HepG2 (cell line): ENCODE results near the gene CRYBA1. TPM values are rescaled to one million over a fixed set of nuclear protein-coding genes. Genes with fewer than 3 reads are reported as not detected.

Experiments used
- ATAC-seq: fragments of 200-7000 bp; cut with Tn5 transposase; 3 replicates; pipeline ENCODE4 v1.9.1; 2020; ENCODE audit warnings: mild to moderate bottlenecking, moderate library complexity
- BruUV-seq: library from RNA; stranded (reverse); fragments of 400-500 nt; replicated peaks from 2 replicates; lab custom pipeline; 2021; lab: Mats Ljungman, UMichigan
- CTCF ChIA-PET: fragments of 300-600 bp; formaldehyde crosslinking; extraction: SDS; loops from one replicate; lab custom pipeline; 2021; ENCODE audit warnings: low total read pairs, inconsistent platforms, low intra/inter-chr PET ratio; lab: Yijun Ruan, JAX
- POLR2A ChIA-PET: fragments of 350-600 bp; sonication (Branson Sonifier 250); formaldehyde crosslinking; loops from one replicate; lab custom pipeline; 2020; ENCODE audit warnings: antibody characterized with exemption, inconsistent platforms; lab: Yijun Ruan, JAX
- DNase-seq: peaks from one replicate; pipeline ENCODE4 v3.0.0-alpha.2; 2015; ENCODE audit warnings: low spot score
- FAIRE-seq: peaks from 3 replicates; lab custom pipeline; 2011; peaks lifted over from hg19 to GRCh38; lab: Jason Lieb, UNC
- H2AFZ ChIP-seq: one replicate; pipeline ENCODE4 v1.6.1; 2011; ENCODE audit warnings: low read length, inconsistent platforms
- H3K27ac ChIP-seq: fragments of 300-600 bp; 3 replicates; pipeline ENCODE4 v1.8.0; 2011; ENCODE audit warnings: mixed run types, mild to moderate bottlenecking, mixed read lengths, low read length, inconsistent platforms; ENCODE audit not compliant: insufficient read depth; ENCODE audit errors: extremely low read length
- H3K27me3 ChIP-seq, 2 experiments: fragments of 200-600 bp in 1 of 2; 2 replicates in 1 of 2; 3 replicates in 1 of 2; pipeline versions ENCODE4 v1.6.0 to v1.8.0; 2011; ENCODE audit warnings: low read length in 2 of 2, mild to moderate bottlenecking in 2 of 2, moderate library complexity in 2 of 2, inconsistent platforms in 1 of 2; ENCODE audit not compliant: insufficient read depth in 2 of 2, control insufficient read depth in 1 of 2
- H3K36me3 ChIP-seq, 2 experiments: fragments of 200-600 bp in 1 of 2; replicated peaks in 1 of 2; 2 replicates in 1 of 2; 3 replicates in 1 of 2; pipeline versions ENCODE4 v1.5.1 to v1.8.0; 2011; ENCODE audit warnings: low read length in 2 of 2, inconsistent platforms in 1 of 2; ENCODE audit not compliant: insufficient read depth in 2 of 2, control insufficient read depth in 1 of 2
- H3K4me1 ChIP-seq: 2 replicates; pipeline ENCODE4 v1.5.1; 2012; ENCODE audit warnings: low read length, inconsistent platforms; ENCODE audit not compliant: insufficient read depth
- H3K4me2 ChIP-seq: 2 replicates; pipeline ENCODE4 v1.6.0; 2011; ENCODE audit warnings: low read depth, low read length, inconsistent platforms
- H3K4me3 ChIP-seq, 3 experiments: fragments of 200-600 bp in 1 of 3; sonication (generic), shearing (Covaris generic) in 1 of 3; replicated peaks in 1 of 3; 2 replicates each; pipeline ENCODE4 v1.5.1; 2011 to 2016; ENCODE audit warnings: low read length in 3 of 3, inconsistent platforms in 2 of 3, low read depth in 2 of 3, mild to moderate bottlenecking in 2 of 3, control low read depth in 1 of 3, mixed read lengths in 1 of 3; ENCODE audit not compliant: insufficient read depth in 1 of 3
- H3K79me2 ChIP-seq: one replicate; pipeline ENCODE4 v1.6.1; 2011; ENCODE audit warnings: low read length, inconsistent platforms; ENCODE audit not compliant: insufficient read depth
- H3K9ac ChIP-seq: 2 replicates; pipeline ENCODE4 v1.6.0; 2011; ENCODE audit warnings: mild to moderate bottlenecking, low read depth, low read length, inconsistent platforms; ENCODE audit not compliant: insufficient read depth
- H3K9me3 ChIP-seq: 2 replicates; pipeline ENCODE4 v1.5.1; 2012; ENCODE audit warnings: mild to moderate bottlenecking, low read length
- H4K20me1 ChIP-seq: 2 replicates; pipeline ENCODE4 v1.6.0; 2011; ENCODE audit warnings: inconsistent platforms, mild to moderate bottlenecking, low read length, moderate library complexity; ENCODE audit not compliant: insufficient read depth
- CEBPB ChIP-seq: IDR thresholded peaks from 2 replicates; pipeline ENCODE4 v1.6.1; 2011; ENCODE audit warnings: low read depth, low read length, improper control_type of control experiment, borderline replicate concordance
- CTCF ChIP-seq: sonication (generic); formaldehyde crosslinking; IDR thresholded peaks from 2 replicates; pipeline ENCODE4 v1.5.0; 2020; ENCODE audit warnings: mild to moderate bottlenecking, missing genetic modification reagents, moderate library complexity
- DMAP1 ChIP-seq: IDR thresholded peaks from 2 replicates; pipeline ENCODE4 v1.6.1; 2016
- FOSL2 ChIP-seq: sonication (generic); formaldehyde crosslinking; IDR thresholded peaks from 2 replicates; pipeline ENCODE4 v1.4.0; 2020; ENCODE audit warnings: missing genetic modification reagents
- MXD3 ChIP-seq: IDR thresholded peaks from 2 replicates; pipeline ENCODE4 v1.6.1; 2016; ENCODE audit warnings: mild to moderate bottlenecking, missing biosample characterization, missing genetic modification reagents
- RXRB ChIP-seq: IDR thresholded peaks from 2 replicates; pipeline ENCODE4 v1.6.1; 2016; ENCODE audit warnings: borderline replicate concordance, missing genetic modification reagents, missing compliant biosample characterization
- SMARCE1 ChIP-seq: fragments of 450-650 bp; IDR thresholded peaks from 2 replicates; pipeline ENCODE4 v1.6.1; 2017; ENCODE audit warnings: borderline replicate concordance
- SNRNP70 ChIP-seq: fragments of 200-400 bp; formaldehyde crosslinking; IDR thresholded peaks from 2 replicates; pipeline ENCODE4 v1.6.1; 2017; ENCODE audit warnings: mild to moderate bottlenecking, low read depth, low read length, moderate library complexity
- STAG1 ChIP-seq: sonication (generic); formaldehyde crosslinking; IDR thresholded peaks from 2 replicates; pipeline ENCODE4 v1.4.0; 2020; ENCODE audit warnings: missing genetic modification reagents
- ZNF12 ChIP-seq: sonication (generic); formaldehyde crosslinking; IDR thresholded peaks from 2 replicates; pipeline ENCODE4 v1.5.0; 2020; ENCODE audit warnings: missing genetic modification reagents
- ZNF687 ChIP-seq: sonication (generic); formaldehyde crosslinking; IDR thresholded peaks from 2 replicates; pipeline ENCODE4 v1.5.1; 2020; ENCODE audit warnings: mild to moderate bottlenecking, missing genetic modification reagents, moderate library complexity
- ZNF772 ChIP-seq: sonication (generic); formaldehyde crosslinking; IDR thresholded peaks from 2 replicates; pipeline ENCODE4 v1.5.0; 2020; ENCODE audit warnings: mild to moderate bottlenecking, missing genetic modification reagents
- WGBS: methylation state at CpG from one replicate; pipeline ENCODE4 v1.1.6; 2017; ENCODE audit warnings: low lambda C conversion rate; 5-methylcytosine and 5-hydroxymethylcytosine counted together
- in situ Hi-C: cut with HindIII; loops from 2 replicates; pipeline ENCODE4 v1.10.0; 2017; ENCODE audit warnings: low pct_unique_long_range_greater_than_20kb; ENCODE audit not compliant: extremely low pct_ligation_motif_present
- intact Hi-C: fragments of 100-400 bp; cut with micrococcal nuclease; formaldehyde crosslinking; loops from one replicate; pipeline ENCODE4 v1.10.0; 2022; ENCODE audit not compliant: unreplicated experiment
- polyA plus RNA-seq, 8 experiments: library from polyadenylated mRNA; depleted of rRNA in 3 of 8; stranded (reverse) in 7 of 8; unstranded in 1 of 8; fragments of >200 nt; fragmentation: Illumina TruSeq in 4 of 8; extraction: Trizol in 4 of 8; gene quantifications; 2 replicates each; pipeline versions ENCODE4 v1.2.1 to v1.2.3, GENCODE V29; 2011 to 2016; ENCODE audit warnings: low read depth in 4 of 8, missing spikeins in 1 of 8, mixed read lengths in 1 of 8; ENCODE audit not compliant: insufficient read depth in 1 of 8
- total RNA-seq, 5 experiments: library from RNA; depleted of rRNA; stranded (reverse); fragments of >200 nt; fragmentation: Illumina TruSeq; extraction: Trizol; gene quantifications; 2 replicates each; pipeline ENCODE4 v1.2.3, GENCODE V29; 2016; ENCODE audit warnings: low read depth in 1 of 5
- TF ChIP-seq, protein P1 (sequence below): sonication (generic); formaldehyde crosslinking; IDR thresholded peaks from 2 replicates; pipeline ENCODE4 v1.5.1; 2020; ENCODE audit warnings: mild to moderate bottlenecking, moderate library complexity, missing genetic modification reagents

Gene CRYBA1
- total and polyA plus RNA-seq, 2 of the 13 experiments (the other 11 are each of a cell fraction or from before 2014, with no cell fraction given) = not detected

DNA sequence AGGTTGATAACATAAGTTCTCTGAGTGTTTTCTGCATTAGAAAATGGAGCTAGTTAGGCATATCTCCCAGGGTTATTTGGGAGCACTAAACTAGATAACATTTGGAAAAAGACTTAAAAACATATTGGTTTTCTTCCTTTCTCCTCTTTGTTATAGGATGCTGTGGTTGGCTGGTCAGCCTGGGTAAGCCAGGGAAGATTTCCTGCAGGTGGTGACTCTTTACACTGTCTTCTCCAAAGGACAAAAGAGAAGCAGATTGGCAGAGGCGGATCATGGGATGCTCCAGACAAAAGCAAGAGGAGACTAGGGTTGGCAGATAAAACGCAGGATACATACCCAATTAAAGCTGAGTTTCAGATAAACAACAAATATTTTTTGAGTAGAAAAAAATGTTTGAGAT, 6.2 kb upstream of the CRYBA1 start (continued):
- TF ChIP-seq STAG1 (no peak), ZNF772 (no peak)
- TF ChIP-seq, all 625 proteins: peak for 0

GRCh38 chr17:29240968-29241963, 5.4 kb upstream of the CRYBA1 start:
- BruUV-seq = no TSS peak
- POLR2A ChIA-PET = interaction anchor here (1.0 to 1.7 kb wide), 4 partner anchors 15 to 92 kb away, joined by 4 to 8 read pairs (median 5); partner anchors contain the start of gene NUFIP2
- TF ChIP-seq ZNF12 (CRISPR knock-in tag) (0 out of 2 replicates have a peak, but pooled peaks have one; percentile 14), FOSL2 (peak; percentile 93), SMARCE1 (no peak), CTCF (CRISPR knock-in tag) (peak; percentile 32; the same call in 1 of the 2 replicates), RXRB (CRISPR knock-in tag) (0 out of 2 replicates have a peak, but pooled peaks have one; percentile 36), ZNF687 (CRISPR knock-in tag) (peak; percentile 29), CEBPB (peak; percentile 51; the same call in 1 of the 2 replicates), DMAP1 (CRISPR knock-in tag) (no peak), SNRNP70 (no peak), MXD3 (CRISPR knock-in tag) (no peak)
- TF ChIP-seq, protein P1, sequence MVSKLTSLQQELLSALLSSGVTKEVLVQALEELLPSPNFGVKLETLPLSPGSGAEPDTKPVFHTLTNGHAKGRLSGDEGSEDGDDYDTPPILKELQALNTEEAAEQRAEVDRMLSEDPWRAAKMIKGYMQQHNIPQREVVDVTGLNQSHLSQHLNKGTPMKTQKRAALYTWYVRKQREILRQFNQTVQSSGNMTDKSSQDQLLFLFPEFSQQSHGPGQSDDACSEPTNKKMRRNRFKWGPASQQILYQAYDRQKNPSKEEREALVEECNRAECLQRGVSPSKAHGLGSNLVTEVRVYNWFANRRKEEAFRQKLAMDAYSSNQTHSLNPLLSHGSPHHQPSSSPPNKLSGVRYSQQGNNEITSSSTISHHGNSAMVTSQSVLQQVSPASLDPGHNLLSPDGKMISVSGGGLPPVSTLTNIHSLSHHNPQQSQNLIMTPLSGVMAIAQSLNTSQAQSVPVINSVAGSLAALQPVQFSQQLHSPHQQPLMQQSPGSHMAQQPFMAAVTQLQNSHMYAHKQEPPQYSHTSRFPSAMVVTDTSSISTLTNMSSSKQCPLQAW (CRISPR knock-in tag) = peak; percentile 22; the same call in 1 of the 2 replicates

More at GRCh38 chr17:29240968-29241963, 5.4 kb upstream of the CRYBA1 start:
- 59% methylated on average over 4 of the region's 9 CpGs for WGBS
- Histone ChIP-seq H3K27ac (no peak overlapping the region), H3K36me3 (no peaks in the 10 kb centered on the region), H3K4me3 (peak overlapping the region in 1 of 3 experiments; percentile 6; a peak in 1 of 6 replicates), H3K9ac (no peak overlapping the region), H3K4me2 (peak overlapping the region; percentile 42), H3K4me1 (peaks cover 28% of the 10 kb centered on the region), H2AFZ (no peak overlapping the region), H3K9me3 (no peaks in the 10 kb centered on the region), H4K20me1 (no peaks in the 10 kb centered on the region), H3K79me2 (no peaks in the 10 kb centered on the region), H3K27me3 (peaks cover 0 to 5% of the 10 kb centered on the region in 2 experiments; a peak in 1 of 5 replicates)
- in situ Hi-C loops = no loop called here
- intact Hi-C loops = no loop called here
- ATAC-seq (peak; percentile 88), DNase-seq (peak; percentile 83), FAIRE-seq (no peak)
- CTCF ChIA-PET = no interaction called here
